NK-92 (cell line): Measurements from ENCODE around the gene EIF4B.

Source experiments
- DNase-seq: peaks from one replicate; lab custom pipeline; 2025; ENCODE audit not compliant: unreplicated experiment; lab: John Stamatoyannopoulos, UW

EIF4B gene

DNA sequence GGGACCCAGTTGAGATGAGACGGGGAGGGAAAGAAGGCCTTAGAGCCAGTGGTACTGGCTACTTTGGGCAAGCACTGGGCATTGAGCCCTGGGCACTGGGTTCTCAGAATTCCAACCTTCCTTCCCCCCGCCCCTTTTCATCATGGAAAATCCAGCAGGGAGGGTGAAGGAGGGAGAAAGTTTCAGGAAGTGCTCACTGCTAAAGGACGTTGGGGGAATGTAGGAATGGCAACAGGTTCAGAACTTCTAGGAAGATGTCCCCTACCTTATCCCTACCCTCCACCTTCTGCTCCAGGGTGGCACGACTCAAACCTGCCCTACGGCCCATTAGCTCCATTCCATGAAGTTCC lies 39.4 kb downstream of the EIF4B start:
- DNase-seq, result no peak

GRCh38 chr12:53046655-53047220 lies 40.5 kb downstream of the EIF4B start:
- no peak for DNase-seq

- DNase-seq, result no peak
Observed at GRCh38 chr12:53047221-53048032, 41.2 kb downstream of the EIF4B start.

DNA sequence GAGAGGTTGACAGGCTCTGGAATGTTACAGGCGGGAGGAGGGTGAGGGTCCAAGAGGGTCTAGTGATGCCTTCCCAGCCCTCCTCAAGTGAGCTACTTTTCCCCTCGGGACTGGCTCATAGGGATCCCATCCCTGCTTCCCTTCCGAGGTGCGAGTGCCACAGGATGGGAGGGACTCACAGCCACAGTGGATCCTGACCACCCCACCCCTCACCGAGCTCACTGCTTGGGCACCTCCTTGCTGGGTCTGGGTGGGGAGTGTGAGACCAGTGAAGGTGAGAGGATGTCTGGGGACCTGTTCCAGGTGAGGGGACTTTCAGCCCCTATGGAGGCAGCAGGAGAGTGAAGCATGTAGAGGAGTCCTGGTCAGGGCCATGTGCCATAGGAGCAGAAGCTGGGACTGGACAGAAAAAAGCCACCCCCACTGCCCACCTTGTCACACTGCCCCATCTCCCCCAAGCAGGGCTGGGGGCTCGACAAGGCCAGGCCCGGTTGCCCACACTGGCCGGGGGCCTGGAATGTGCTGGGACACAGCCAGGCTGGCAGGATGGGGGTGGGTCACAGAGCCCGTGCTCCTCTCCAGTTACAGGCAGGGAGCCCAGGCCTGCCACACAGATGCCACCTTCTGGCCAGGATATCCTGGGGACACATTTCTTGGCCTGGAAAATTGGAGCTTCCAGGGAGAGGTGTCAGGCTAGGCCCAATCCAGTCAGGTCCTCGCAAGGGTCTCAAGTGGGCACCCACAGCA lies 42.0 kb downstream of the EIF4B start:
- no peak for DNase-seq

- no peak for DNase-seq
Observed at GRCh38 chr12:53048780-53049401, 42.6 kb downstream of the EIF4B start.

DNA sequence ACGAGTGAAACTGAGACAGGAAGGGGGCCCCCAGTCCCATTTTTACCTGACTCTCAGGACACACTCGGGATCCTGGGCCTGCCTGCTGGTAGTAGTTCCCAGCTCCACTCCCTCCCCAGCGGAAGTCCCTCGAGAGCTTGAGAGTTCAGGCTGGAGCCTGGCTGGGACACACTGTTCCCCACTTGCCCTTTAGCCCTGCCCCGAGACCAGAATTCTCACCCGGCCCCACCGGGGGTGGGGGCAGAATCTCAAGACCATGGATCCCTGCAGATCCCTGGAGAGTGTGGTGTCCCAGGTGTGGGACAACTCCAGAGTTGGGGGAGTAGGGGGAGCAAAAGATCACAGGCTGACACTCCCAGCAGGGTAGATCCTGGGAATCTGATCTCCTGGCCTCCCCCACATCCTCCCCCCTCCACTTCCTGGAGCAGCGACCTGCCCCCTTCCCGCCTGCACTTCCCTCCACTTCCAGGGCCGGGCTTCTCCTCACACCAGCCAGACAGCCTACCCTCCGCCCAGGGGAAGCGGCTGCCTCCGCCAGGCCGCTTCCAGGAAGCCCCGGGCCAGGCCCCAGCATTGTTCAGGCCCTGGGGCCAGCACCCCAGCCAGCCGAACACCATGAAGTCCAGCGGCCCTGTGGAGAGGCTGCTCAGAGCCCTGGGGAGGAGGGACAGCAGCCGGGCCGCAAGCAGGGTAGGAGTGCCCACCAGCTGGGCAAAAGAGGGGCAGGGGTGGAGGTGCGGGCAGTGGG lies 43.5 kb downstream of the EIF4B start, which contains the start of gene TNS2:
Gene TNS2, plus strand, starts transcription at position 495 of the 748 bp plus-strand sequence. Its CDS starts 121 bp downstream, at position 616.
- no peak for DNase-seq

DNA sequence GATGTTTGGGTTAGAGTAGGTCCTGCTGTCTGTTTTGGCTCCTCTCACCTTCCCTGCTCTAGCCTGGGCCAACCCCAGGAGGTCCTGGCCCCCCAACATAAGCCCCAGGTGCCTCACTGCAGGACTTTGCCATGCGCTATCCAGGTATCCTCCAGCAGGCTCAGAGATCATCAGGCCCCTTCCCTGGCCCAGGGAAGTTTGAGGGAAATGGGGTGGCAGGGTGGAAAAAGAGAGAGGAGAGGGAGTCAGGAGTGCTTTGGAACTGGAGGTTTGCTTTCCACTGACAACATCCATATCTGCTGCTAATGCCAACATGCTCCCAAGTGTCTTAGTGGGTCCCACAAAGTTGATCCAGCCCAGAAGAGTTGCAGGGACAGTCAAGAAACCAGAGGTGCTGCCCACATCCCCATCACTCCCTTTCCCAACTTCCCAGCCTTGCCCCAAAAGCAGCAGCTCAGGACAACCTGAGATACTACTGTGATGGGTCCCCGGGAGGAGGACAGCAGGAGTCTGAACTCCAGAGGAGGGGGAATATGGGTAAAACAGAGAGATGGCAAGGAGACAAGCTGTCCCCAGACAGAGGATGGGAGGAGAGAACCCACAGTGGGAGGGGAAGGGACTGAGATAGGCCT lies 44.3 kb downstream of the EIF4B start:
- DNase-seq, result no peak

GRCh38 chr12:53051058-53051880 lies 45.0 kb downstream of the EIF4B start:
- no peak for DNase-seq

DNA sequence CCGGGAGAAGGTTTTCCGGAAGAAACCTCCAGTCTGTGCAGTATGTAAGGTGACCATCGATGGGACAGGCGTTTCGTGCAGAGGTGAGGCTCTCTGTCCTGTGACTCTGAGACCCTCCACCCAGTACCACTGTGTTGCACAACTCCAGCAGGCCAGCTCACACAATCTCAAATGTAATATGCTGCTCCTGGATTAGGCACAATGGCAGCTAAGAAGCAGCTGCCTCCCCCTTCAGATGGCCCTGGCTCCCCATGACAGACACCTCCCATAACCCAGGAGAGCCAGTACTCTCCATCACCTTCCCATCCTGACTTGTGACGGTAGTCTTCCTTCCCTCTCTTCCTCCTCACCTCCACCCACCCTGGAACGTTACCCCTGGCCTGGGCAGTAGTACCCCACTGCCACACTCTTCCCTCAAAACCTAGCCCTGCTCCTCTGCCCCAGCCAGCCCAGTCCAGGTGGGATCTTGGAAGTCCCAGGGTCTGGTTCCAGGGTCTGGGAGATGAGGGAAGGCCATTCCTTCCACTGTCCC lies 45.7 kb downstream of the EIF4B start:
- DNase-seq, result no peak

DNA sequence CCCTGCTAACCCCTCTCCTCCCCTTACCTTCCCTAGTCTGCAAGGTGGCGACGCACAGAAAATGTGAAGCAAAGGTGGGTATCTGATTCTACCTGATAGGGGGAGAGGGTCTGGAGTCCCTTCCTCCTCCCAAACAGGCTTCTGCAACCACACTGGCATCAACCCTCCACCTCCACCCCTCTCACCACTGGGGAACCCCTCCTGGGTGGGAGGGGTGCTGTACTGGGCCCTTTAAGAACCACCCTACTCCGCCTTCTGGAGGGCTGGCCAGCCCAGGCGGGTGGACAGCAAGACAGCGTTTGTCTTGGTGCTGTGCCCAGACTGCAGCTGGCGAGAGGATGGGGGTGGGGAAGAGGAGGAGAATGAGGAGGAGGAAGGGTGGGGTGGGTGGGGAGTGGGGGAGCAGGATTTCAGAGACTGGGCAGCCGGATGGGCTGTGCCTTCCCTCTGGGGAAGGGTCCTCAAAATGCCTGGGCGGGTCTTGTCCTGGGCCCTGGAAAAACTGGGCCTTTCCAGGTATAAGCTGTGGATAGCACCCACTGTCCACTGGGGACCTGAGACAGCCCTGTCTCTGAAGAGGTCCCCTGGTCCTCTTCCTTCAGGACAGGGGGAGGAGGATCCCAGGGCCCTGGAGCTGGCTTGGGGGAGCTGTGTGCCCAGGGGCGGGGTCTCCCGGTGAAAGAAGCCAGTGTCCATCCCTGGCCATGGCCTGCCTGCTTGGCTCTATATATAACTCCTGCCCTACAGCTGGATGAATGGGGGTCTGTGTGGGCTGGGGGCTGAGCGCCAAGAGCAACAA lies 46.4 kb downstream of the EIF4B start:
- DNase-seq, result no peak

- DNase-seq, result no peak
Observed at GRCh38 chr12:53053218-53054111, 47.2 kb downstream of the EIF4B start.

DNA sequence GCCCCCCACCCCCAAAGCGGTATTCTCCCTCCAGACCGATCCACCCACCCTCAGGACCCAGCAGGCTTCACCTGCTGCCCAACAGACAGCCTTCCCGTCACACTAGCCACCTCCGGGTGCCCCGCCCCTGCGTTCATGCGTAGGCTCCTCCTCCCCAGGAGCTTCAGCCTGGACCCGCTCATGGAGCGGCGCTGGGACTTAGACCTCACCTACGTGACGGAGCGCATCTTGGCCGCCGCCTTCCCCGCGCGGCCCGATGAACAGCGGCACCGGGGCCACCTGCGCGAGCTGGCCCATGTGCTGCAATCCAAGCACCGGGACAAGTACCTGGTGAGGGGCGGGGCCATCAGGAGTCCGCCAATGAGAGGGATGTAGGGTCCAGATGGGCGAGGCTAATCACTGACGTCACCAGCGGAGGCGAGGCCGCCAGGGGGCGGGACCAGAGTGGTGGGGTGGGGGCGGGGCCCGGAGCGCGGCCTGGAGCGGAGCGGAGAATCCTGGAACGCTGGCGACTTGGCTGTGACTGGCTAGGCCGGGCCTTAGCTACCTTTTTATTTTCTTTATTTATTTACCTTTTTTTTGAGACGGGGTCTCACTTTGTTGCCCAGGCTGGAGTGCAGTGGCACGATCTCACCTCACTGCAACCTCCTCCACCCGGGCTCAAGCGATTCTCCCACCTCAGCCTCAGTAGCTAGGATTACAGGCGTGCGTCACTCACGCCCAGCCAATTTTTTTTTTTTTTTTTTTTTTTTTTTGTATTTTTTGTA lies 48.0 kb downstream of the EIF4B start:
- DNase-seq, result peak; percentile 65

DNA sequence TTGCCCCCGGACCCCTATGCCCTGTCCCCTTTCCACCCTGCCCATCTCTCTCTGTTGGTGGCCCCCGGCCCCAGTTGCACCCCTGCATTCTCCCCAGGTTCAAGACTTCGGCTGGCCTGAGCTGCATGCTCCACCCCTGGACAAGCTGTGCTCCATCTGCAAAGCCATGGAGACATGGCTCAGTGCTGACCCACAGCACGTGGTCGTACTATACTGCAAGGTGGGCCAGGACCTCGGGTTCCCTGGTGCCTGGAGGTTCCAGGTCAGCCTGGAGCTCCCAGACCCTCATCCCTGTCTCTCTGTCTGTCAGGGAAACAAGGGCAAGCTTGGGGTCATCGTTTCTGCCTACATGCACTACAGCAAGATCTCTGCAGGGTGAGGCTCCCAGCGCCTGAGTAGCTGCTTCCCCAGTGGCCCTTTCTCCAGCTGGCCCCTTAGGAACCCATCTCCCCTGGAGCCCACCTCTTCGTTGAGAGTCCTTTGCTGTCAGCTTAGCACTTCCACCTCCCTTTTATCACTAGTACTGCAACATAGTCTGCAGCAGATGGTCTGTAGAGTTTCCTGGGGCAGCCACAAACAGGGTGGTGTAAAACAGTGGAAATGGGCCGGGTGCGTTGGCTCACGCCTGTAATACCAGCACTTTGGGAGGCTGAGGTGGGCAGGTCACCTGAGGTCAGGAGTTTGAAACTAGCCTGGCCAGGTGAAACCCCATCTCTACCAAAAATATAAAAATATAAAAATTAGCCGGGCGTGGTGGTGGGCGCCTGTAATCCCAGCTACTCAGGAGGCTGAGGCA lies 49.4 kb downstream of the EIF4B start:
- DNase-seq, result no peak

- no peak for DNase-seq
Observed at GRCh38 chr12:53056296-53056695, 50.0 kb downstream of the EIF4B start.

GRCh38 chr12:53056901-53057300 lies 50.6 kb downstream of the EIF4B start:
- no peak for DNase-seq
